H7 (cell line): ENCODE measurements around the gene DGKD. TPM values are rescaled to one million over a fixed set of nuclear protein-coding genes. Genes with fewer than 3 reads are reported as not detected.
"Not testable (repeated sequence)": the region's sequence is repeated elsewhere in the genome, so short reads cannot be mapped to it uniquely, and the experiment has no call there.

ENCODE experiments used
- DNase-seq: peaks from one replicate; pipeline ENCODE4 v3.0.0; 2012
- H3K27me3 ChIP-seq: 2 replicates; pipeline ENCODE4 v1.6.0; 2011; ENCODE audit warnings: mild to moderate bottlenecking, low read length; ENCODE audit not compliant: control insufficient read depth, insufficient read depth
- H3K36me3 ChIP-seq: replicated peaks from 2 replicates; pipeline ENCODE4 v1.5.1; 2011; ENCODE audit warnings: low read length; ENCODE audit not compliant: control insufficient read depth, insufficient read depth
- H3K4me3 ChIP-seq: 2 replicates; pipeline ENCODE4 v1.5.1; 2011; ENCODE audit warnings: low read depth, mild to moderate bottlenecking, control low read depth, low read length, moderate library complexity; ENCODE audit not compliant: insufficient read depth
- total RNA-seq: library from RNA; depleted of rRNA; stranded (reverse); fragments of >200 nt; shearing (Covaris generic); gene quantifications from 2 replicates; pipeline ENCODE4 v1.2.3, GENCODE V29; 2014

DGKD gene
- total RNA-seq, 1 experiment from 2014 or later = 10.3 TPM

DNA sequence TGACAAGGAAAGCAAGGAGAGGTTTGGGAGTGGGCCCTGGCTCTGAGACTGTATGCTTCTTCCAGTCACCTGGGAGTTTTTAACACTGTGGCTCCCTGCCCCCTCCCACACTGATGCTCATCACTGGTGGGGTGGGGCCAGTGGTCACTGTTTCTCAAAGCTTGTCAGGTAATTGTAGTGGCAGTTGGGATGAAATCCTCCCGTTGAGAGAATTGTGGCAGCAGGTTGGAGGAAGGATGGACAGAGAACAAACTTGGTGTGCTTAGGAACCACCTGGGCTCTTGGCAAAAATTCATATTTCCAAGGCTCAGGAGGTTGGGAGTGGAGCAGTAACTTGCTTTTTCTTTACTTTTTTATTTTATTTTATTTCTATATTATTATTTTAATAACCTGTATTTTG, 25.1 kb downstream of the DGKD start:
- Histone ChIP-seq H3K4me3 (no peak overlapping the region), H3K27me3 (no peaks in the 10 kb centered on the region), H3K36me3 (no peaks in the 10 kb centered on the region)
- DNase-seq = no peak

DNA sequence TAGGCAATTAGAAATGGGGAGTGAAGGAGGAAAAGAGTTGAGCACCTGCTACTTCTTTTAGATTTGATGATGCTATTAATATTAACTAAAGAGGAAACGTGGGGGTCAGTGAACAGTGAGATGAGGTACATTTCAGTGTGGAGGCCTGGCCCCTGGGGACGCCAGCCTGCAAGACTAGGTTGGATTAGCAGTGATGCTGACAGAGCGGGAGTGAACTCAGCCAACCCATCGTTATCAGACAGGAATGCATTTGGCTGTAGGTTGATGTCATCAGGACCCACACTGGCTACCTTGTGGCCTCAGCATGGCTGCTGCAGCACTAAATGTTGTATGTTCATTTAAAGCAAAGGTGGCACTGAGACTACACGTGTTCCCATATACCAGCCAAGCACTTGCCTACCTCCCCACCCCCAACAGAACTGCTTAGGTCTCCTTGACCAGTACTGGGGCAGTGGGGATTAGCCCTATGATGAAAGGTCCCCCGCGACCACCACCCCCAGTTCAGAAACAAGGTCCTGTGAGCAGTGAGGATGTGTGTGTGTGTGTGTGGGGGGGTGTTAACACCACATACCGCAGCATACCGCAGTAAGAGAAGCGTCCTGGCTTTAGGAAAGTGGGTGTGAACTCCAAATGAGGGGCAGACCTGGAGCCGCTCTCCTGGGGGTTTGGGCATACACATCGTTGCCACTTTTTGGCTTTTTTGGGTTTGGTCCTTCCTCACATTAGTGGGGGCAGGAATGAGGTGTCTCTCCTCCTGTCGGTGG, 26.0 kb downstream of the DGKD start:
- H3K27me3 ChIP-seq = no peaks in the 10 kb centered on the region
- no peak for DNase-seq
- H3K4me3 ChIP-seq = no peak overlapping the region
- no peaks in the 10 kb centered on the region for H3K36me3 ChIP-seq

DNA sequence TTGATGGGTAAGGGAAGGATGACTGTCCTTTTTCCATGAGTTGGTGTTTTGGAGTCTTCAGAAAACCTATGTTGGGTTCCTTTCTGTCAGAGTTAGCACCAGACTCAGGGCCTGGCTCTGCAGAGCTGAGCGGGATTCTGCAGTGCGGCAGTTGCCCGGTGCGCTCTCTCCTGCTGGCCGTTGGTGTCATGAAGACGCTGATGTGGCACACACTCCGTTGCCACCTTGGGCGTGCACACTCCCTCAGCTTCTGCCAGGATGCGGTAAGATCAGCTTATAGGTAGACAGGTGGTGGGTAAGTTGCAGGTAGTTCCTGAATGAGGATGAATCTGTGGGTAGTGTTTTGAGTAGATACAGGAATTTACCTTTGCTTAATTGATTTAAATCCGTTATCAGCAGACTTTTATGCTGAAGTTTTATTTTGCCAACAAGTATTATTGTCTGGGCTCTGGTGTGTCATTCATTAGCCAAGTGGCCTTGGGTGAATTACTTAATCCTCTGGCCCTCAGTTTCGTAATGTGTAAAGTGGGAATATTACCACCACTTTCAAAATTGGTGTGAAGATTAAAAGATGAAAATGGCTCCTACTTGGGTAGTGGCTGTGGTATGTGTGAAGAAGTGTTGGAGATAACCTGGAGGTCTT, 26.8 kb downstream of the DGKD start:
- no peaks in the 10 kb centered on the region for H3K27me3 ChIP-seq
- no peaks in the 10 kb centered on the region for H3K36me3 ChIP-seq
- no peak overlapping the region for H3K4me3 ChIP-seq
- DNase-seq = no peak

DNA sequence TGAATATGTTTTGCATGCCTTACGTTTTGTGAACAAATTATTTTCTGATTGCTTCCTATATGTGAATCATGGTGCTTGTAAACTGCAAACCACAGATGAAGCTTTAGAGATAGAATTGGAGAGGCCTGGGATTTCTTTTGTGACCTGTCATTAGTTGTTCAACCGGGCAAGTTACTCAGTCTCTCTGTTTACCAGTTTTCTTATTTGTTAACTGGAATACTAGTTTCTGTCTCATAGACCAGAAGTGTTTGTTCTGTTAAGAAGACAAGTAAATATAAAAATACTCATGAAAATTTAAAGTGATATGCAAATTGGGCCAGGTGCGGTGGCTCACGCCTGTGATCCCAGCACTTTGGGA, 27.3 kb downstream of the DGKD start:
- no peaks in the 10 kb centered on the region for H3K27me3 ChIP-seq
- no peak overlapping the region for H3K4me3 ChIP-seq
- no peaks in the 10 kb centered on the region for H3K36me3 ChIP-seq
- no peak for DNase-seq

DNA sequence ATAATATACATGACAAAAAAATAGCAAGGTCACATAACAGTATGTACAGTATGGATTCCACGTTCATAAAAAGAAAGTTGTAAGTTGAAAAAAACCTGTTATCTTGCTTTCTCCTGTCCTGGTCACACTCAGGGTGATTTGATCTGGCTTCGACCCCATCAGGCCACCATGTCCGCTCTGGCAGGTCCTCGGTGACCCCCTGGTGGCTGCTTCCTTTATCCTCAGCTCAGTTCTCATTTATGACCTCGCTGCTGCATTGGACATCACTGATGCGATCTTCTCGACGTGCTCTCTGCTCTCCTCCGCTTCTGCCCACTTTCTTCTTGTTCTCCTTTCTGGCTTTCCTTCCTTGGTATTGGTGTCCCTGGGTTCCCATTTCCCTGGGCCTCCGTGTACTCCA, 29.7 kb downstream of the DGKD start:
- Histone ChIP-seq H3K4me3 (no peak overlapping the region), H3K36me3 (no peaks in the 10 kb centered on the region), H3K27me3 (no peaks in the 10 kb centered on the region)
- peak; percentile 43 for DNase-seq

DNA sequence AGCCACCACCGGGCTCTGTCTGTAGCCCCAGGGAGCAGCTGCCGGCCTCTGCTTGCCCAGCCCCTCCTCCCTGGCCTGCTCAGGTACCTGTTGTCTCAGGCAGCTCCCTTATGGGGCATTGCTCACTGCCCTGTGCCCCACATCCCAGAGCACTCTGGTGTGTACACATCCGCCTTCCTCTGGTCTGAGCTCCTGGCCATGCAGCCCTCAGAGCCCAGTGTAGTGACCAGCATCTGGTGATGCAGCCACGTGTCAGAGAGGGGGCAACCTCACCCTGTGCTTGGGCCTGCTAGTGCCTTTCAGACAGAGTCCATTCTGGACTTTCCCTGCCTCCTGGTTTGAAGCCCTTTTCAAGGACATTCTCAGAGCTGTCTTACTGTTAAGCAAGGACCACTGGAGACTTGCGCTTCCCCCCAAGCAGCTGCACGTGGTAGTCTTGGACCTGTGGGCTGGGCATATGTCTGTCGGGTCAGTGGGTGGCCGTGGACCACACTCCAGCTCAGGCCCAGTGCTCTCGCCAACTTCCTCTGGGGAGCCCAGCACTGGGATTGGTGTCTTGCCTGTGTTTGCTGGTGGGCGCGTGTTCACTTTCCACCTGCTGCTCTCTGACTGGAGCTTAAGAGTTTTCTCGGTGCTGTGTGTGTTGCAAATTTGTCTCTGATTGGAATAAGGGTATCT, 30.7 kb downstream of the DGKD start:
- no peaks in the 10 kb centered on the region for H3K27me3 ChIP-seq
- no peaks in the 10 kb centered on the region for H3K36me3 ChIP-seq
- DNase-seq = peak; percentile 46
- H3K4me3 ChIP-seq = no peak overlapping the region

DNA sequence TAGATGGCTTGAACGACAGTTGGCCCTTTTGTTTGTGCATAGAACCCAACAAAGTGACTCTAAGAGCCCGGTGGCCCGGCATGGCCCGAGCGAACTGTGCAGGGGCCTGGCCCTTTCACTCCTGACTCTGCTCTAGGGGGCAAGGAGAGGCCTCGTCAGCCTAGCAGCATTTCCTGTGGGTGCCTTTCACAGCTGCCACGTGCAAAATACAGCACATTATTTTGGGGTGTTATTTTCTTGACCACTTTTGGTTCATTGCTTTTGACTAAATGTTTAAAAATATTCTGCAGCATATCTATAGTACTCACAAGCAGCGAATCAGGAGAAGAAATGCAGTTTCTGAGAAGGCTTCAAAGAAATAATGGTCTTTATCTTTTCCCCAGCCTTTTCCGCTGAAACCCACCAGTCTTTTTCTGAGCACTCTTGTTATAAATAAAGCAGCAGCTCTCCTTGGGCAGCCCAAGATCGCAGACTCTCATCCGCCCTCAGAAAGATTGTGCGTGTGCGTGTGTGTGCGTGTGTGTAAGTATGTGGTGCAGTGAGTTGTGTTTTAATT, 31.3 kb downstream of the DGKD start:
- H3K4me3 ChIP-seq = no peak overlapping the region
- H3K27me3 ChIP-seq = no peaks in the 10 kb centered on the region
- H3K36me3 ChIP-seq = no peaks in the 10 kb centered on the region
- peak; percentile 25 for DNase-seq

DNA sequence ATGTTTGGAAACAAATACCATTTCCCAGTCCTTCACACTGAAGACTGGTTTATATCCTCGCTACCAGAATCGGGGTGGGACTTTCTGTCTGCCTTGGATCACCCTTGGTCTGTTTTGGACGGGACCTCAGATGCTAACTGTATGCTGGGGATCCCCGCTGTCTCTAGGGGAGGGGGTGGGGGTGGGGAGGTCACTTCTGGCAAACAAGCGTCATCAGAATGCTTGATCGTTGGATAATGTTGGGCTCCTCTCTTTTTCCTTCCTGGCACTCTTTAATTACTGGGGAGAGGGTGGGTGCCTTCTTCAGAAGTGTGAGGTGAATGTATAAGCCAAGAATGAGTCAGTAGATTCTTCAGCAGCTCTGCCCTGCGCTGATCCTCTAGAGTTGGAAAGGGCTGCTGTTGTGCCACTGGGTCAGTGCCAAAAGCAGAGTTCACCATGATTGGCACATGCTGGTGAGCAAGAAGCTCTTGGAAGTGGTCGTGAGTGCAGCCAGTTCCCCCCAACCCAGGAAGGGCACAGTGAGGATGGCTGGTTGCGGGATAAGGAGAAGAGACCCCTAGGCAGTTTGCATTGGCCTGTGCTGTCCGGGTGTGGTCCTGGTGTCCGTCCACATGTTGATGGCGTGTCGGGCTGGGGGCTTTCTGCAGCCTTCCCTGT, 32.2 kb downstream of the DGKD start:
- no peaks in the 10 kb centered on the region for H3K27me3 ChIP-seq
- H3K4me3 ChIP-seq = no peak overlapping the region
- no peaks in the 10 kb centered on the region for H3K36me3 ChIP-seq
- DNase-seq = peak; percentile 23

DNA sequence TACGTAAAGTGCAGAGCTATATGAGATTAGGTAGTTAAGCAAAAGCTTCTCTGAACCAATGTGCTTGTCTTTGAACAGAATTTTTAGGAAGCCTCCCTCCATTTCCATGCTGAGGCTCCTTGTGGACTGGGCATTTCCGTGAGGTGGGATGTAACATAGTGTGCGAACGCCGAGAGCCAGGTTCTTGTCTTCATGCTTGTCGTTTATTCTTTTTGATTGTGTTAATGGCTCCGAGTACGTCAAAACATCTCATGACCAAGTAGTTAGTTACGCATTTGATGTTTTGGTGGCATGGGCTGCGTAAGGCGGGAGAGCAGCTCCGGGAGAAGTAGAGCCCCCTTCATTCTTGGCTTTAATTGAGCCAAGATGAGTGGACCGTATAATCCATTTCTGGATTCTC, 32.9 kb downstream of the DGKD start:
- H3K4me3 ChIP-seq = no peak overlapping the region
- no peaks in the 10 kb centered on the region for H3K36me3 ChIP-seq
- no peaks in the 10 kb centered on the region for H3K27me3 ChIP-seq
- DNase-seq = no peak

DNA sequence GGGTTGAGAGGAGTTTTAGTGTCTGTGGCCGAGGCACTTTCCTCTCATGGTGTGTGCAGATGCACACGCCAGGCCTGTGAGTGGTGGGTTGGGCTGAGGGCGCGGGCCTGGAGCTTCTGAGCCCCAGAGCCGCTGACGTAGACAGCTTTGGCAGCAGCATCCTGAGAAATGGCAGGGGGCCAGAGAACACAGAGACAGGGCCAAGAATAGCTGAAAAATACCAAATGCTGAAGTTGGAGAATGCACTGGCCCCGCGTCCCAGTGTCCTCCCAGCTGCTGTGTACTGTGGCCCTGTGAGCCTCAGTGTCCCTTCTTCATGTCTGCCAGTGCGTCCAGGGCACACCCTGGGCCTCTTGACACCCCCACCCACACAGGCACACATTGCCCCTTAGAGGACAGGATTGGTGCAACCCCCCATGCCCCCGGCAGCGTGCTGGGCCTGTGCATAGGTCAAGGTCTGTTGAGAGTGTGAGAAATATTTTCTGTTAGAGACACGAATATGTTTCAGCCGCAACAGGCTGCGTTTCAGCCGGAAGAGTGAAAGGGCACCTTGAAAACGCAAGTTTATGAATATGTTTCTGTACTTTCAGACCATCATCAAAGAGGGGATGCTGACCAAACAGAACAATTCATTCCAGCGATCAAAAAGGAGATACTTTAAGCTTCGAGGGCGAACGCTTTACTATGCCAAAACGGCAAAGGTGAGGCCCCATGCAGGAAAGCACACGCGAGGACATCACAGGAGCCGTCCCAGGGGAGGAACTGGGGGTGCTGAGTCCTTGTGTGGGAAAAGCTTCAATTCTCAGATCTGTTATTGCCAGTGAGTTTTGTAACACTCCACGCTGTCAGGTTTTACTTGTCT, 33.6 kb downstream of the DGKD start:
- DNase-seq = peak; percentile 42
- Histone ChIP-seq H3K36me3 (no peaks in the 10 kb centered on the region), H3K4me3 (no peak overlapping the region), H3K27me3 (no peaks in the 10 kb centered on the region)

DNA sequence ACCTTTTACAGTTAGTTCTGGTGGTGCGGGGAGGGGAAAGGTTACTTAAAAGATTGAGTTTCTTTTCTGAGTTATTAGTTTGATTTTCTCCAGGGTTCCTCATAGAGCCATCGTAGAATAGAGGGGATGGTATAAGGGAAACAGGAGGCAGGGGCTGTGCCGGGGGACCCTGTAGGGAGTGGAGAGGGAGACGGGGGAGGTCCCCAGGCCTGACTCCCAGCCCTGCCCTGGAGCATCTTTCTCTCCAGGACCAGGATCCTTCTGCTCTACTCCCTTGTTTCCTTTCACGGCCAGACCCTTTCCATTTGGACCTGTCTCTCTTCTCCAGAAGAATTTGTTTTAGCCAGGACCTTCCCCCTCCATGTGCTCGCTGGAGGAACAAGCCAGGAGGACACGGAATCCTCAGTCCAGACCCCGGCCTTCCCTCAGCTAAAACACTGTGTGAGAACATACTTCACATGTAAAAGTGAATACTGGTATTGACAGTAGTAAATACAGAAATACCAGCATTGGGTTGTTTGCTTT, 35.4 kb downstream of the DGKD start:
- Histone ChIP-seq H3K4me3 (no peak overlapping the region), H3K27me3 (no peaks in the 10 kb centered on the region), H3K36me3 (no peaks in the 10 kb centered on the region)
- peak; percentile 21 for DNase-seq

DNA sequence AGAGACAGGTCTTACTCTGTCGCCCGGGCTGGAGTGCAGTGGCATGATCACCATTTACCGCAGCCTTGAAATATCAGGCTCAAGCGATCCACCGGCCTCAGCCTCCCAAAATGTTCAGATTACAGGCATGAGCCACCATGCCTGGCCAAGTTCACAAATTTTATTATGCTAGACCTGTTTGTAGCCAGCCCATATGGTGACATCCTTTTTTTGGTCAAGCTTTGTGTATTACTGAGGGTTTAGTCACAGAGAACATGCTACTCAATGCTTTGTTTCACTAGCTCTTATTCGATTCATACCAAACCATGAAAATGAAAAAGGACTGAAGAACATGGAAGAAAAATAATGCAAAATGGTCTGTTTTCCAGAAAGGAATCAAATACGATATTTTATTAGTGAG, 41.4 kb downstream of the DGKD start:
- H3K4me3 ChIP-seq = no peak overlapping the region

DNA sequence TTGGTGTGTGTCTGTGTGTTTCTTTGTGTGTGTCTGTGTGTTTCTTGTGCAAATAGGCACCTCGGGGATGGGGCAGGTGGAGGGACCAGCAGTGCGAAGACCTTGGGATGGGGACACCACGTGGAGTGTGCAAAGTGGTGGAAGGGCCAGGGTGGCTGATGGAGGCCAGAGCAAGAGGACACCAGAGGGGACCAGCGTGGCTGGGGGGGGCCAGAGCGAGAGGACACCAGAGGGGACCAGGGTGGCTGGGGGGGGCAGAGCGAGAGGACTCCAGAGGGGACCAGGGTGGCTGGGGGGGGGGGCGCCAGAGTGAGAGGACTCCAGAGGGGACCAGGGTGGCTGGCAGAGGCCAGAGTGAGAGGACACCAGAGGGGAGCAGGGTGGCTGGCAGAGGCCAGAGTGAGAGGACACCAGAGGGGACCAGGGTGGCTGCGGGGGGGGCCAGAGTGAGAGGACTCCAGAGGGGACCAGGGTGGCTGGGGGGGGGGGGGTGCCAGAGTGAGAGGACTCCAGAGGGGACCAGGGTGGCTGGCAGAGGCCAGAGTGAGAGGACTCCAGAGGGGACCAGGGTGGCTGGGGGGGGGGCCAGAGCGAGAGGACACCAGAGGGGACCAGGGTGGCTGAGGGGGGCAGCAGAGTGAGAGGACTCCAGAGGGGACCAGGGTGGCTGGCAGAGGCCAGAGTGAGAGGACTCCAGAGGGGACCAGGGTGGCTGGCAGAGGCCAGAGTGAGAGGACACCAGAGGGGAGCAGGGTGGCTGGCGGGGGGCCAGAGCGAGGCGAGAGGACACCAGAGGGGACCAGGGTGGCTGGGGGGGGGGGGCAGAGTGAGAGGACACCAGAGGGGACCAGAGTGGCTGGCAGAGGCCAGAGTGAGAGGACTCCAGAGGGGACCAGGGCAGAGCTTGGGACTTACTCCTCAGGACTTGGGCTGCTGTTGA, 42.7 kb downstream of the DGKD start:
- H3K36me3 ChIP-seq, DNase-seq, H3K4me3 ChIP-seq, H3K27me3 ChIP-seq: not testable (repeated sequence)

More for the DNA sequence above, 41.4 kb downstream of the DGKD start:
- no peaks in the 10 kb centered on the region for H3K27me3 ChIP-seq
- no peaks in the 10 kb centered on the region for H3K36me3 ChIP-seq
- DNase-seq = no peak
